ENCODE results near the gene EHD2.

The EHD2 gene

GRCh38 chr19:47752440-47753211, 39.4 kb downstream of the EHD2 start:
- no peaks in the 10 kb centered on the region for H3K9me3 ChIP-seq (ENCODE audit: low read length)
- no peaks in the 10 kb centered on the region for H3K27me3 ChIP-seq (ENCODE audit: insufficient read depth, low read length)
- no peak overlapping the region for H2AFZ ChIP-seq (ENCODE audit: low read depth, low read length)
- peaks cover 90% of the 10 kb centered on the region for H3K36me3 ChIP-seq (ENCODE audit: insufficient read depth, low read length)
- no peak overlapping the region for H3K4me3 ChIP-seq (ENCODE audit: low read length)
- H3K4me1 ChIP-seq (ENCODE audit: insufficient read depth, low read length), result no peaks in the 10 kb centered on the region

DNA sequence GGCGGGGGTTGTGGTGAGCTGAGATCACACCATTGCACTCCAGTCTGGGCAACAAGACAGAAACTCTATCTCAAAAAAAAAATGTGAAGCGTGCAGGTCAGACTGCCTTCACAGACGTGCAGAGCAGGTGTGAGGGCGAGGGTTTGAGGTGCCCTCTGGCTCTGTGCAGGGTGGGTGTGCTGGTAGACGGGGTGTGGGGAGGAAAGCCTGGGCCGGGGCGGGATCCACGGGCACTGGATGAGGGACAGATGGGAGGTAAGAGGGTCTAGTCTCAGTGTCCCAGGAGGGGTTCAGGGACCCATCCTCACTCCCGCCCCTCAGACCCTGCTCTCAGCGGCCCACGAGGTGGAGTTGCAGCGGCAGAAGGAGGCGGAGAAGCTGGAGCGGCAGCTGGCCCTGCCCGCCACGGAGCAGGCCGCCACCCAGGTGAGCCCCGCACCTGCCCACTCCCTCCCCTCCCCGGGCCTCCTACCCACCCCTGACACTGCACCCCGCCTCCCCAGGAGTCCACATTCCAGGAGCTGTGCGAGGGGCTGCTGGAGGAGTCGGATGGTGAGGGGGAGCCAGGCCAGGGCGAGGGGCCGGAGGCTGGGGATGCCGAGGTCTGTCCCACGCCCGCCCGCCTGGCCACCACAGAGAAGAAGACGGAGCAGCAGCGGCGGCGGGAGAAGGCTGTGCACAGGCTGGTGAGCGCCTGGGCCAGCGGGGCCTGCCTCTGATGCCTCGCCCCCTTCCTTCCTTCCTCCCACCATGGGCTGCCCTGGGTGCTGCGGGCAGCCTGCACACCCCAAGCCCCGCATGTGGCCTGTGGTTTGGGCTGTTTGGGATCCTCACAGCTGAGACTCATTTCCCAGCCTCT, 41.2 kb downstream of the EHD2 start:
- Histone ChIP-seq H2AFZ (ENCODE audit: low read depth, low read length) (no peak overlapping the region), H3K9me3 (ENCODE audit: low read length) (no peaks in the 10 kb centered on the region), H3K4me1 (ENCODE audit: insufficient read depth, low read length) (no peaks in the 10 kb centered on the region), H3K4me3 (ENCODE audit: low read length) (no peak overlapping the region), H3K36me3 (ENCODE audit: insufficient read depth, low read length) (peaks cover 92% of the 10 kb centered on the region), H3K27me3 (ENCODE audit: insufficient read depth, low read length) (no peaks in the 10 kb centered on the region)

DNA sequence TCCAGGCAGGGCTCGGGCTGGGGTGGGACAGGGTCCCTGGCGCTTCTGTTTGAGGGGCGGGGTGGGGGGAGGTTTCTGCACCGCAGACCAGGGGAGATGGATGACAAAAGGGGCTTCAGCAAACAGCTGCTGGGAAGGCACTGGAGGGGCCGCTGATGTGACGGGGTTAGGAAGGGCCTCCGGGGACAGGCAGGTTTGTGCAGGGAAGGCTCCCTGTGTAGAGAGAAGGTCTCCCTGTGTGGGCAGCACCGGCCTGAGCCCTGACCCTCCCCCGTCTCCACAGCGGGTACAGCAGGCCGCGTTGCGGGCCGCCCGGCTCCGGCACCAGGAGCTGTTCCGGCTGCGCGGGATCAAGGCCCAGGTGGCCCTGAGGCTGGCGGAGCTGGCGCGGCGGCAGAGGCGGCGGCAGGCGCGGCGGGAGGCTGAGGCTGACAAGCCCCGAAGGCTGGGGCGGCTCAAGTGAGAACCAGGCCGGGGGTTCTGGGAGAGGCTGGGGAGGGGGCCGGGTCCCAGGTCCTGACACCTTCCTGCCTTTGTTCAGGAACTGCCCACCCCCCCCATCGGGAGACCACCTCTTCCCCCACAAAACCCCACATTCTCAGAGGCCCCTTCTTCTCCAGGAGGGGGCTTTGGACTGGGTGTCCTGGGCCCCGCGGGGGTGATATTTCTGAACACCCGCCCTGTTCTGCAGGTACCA, 42.0 kb downstream of the EHD2 start:
- H2AFZ ChIP-seq (ENCODE audit: low read depth, low read length), result no peak overlapping the region
- peaks cover 84% of the 10 kb centered on the region for H3K36me3 ChIP-seq (ENCODE audit: insufficient read depth, low read length)
- H3K27me3 ChIP-seq (ENCODE audit: insufficient read depth, low read length), result no peaks in the 10 kb centered on the region
- no peaks in the 10 kb centered on the region for H3K4me1 ChIP-seq (ENCODE audit: insufficient read depth, low read length)
- H3K9me3 ChIP-seq (ENCODE audit: low read length), result no peaks in the 10 kb centered on the region
- no peak overlapping the region for H3K4me3 ChIP-seq (ENCODE audit: low read length)

GRCh38 chr19:47755762-47756626, 42.8 kb downstream of the EHD2 start:
- peaks cover 77% of the 10 kb centered on the region for H3K36me3 ChIP-seq (ENCODE audit: insufficient read depth, low read length)
- no peaks in the 10 kb centered on the region for H3K4me1 ChIP-seq (ENCODE audit: insufficient read depth, low read length)
- no peak overlapping the region for H3K4me3 ChIP-seq (ENCODE audit: low read length)
- no peaks in the 10 kb centered on the region for H3K27me3 ChIP-seq (ENCODE audit: insufficient read depth, low read length)
- H2AFZ ChIP-seq (ENCODE audit: low read depth, low read length), result no peak overlapping the region
- no peaks in the 10 kb centered on the region for H3K9me3 ChIP-seq (ENCODE audit: low read length)

DNA sequence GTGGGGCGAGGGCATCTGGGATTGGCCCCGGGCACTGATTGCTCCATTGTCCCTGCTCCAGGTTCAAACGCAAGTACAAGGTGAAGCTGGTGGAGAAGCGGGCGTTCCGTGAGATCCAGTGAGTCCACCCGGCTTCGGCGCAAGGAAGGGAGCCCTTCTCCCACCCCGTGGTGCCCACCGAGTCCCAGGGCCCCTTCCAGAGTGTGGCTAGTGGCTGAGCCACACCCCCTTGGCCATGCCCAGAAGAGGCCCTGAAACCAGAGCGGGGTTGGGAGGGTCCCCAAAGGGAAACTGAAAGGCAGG, 43.4 kb downstream of the EHD2 start:
- Histone ChIP-seq H3K9me3 (ENCODE audit: low read length) (no peaks in the 10 kb centered on the region), H2AFZ (ENCODE audit: low read depth, low read length) (no peak overlapping the region), H3K4me3 (ENCODE audit: low read length) (no peak overlapping the region), H3K4me1 (ENCODE audit: insufficient read depth, low read length) (no peaks in the 10 kb centered on the region), H3K36me3 (ENCODE audit: insufficient read depth, low read length) (peaks cover 71% of the 10 kb centered on the region), H3K27me3 (ENCODE audit: insufficient read depth, low read length) (no peaks in the 10 kb centered on the region)

DNA sequence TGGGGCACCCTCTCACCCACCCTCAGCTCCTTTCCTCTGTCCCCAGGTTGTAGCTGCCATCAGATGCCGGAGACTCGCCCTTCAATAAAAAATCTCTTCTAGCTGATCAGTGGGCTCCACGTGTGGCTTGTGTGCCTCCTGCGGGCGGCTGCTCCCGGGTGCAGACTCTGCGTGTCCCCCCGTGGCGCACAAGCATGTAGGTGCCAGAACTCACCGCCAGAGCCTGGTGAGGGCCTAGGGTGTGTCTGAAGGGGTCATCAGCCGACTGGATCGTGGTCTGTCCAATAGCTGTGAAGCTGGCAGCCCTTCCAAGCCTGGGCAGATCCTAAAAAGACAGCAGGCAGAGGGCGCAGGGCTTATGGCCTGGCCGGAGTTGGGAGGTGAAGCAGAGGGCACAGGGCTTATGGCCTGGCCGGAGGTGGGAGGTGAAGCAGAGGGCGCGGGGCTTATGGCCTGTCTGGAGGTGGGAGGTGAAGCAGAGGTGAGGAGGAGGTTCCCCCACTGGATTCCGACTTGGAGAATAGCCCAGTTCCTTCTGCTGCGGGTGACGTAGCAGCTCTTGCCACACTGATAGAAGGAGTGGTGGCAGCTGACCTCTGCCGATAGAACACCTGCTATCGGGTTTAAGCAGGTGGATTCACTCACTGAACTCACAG, 43.9 kb downstream of the EHD2 start:
- no peaks in the 10 kb centered on the region for H3K27me3 ChIP-seq (ENCODE audit: insufficient read depth, low read length)
- no peak overlapping the region for H2AFZ ChIP-seq (ENCODE audit: low read depth, low read length)
- H3K4me3 ChIP-seq (ENCODE audit: low read length), result no peak overlapping the region
- H3K4me1 ChIP-seq (ENCODE audit: insufficient read depth, low read length), result no peaks in the 10 kb centered on the region
- no peaks in the 10 kb centered on the region for H3K9me3 ChIP-seq (ENCODE audit: low read length)
- H3K36me3 ChIP-seq (ENCODE audit: insufficient read depth, low read length), result peaks cover 69% of the 10 kb centered on the region

DNA sequence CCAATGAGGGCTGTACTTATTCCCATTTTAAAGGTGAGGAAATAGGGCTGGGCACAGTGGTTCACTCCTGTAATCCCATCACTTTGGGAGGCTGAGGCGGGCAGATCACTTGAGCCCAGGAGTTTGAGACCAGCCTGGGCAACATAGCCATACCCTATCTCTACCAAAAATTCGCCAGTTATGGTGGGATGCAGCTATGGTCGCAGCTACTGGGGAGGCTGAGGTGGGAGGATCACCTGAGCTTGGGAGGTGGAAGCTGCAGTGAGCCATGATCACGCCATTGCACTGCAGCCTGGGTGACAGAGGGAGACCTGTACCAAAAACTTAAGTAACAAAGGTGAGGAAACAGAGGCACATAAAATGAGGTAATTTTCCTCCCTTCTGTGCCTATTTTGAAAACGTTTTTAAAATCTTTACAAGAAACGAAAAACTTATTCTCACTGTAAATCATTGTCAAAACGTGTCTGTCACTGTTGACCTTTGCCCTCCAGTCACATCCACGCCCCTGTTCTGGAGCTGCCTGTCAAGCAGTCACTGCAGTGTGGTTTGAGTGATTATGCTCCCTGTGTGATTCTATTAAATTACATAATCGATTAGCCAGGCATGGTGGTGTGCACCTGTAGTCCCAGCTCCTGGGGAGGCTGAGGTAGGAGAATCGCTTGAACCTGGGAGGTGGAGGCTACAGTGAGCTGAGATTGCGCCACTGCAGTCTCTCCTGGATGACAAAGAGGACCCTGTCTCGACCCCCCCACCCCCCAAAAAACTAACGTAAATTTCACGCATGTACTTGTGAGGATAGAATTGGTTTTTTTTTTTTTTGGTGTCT, 44.6 kb downstream of the EHD2 start:
- Histone ChIP-seq H3K4me1 (ENCODE audit: insufficient read depth, low read length) (no peaks in the 10 kb centered on the region), H2AFZ (ENCODE audit: low read depth, low read length) (no peak overlapping the region), H3K27me3 (ENCODE audit: insufficient read depth, low read length) (no peaks in the 10 kb centered on the region), H3K9me3 (ENCODE audit: low read length) (no peaks in the 10 kb centered on the region), H3K4me3 (ENCODE audit: low read length) (no peak overlapping the region), H3K36me3 (ENCODE audit: insufficient read depth, low read length) (peaks cover 61% of the 10 kb centered on the region)

DNA sequence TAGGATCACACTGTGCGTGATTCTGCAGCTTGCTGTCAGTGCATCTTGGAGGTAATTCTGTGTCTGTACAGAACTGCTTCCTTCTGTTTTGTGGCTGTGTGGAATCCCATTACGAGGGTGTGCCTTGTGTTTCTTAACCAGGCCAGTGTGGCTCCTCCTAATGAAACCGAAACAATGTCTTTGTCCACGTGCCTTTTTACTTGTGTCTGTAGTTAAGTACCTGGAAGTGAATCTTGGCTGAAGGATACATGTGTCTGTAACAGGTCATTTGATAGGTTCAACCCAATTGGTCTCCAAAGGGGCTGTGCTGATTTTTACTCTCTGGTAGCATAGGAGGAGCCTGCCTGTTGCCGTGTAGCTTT, 45.2 kb downstream of the EHD2 start:
- Histone ChIP-seq H2AFZ (ENCODE audit: low read depth, low read length) (no peak overlapping the region), H3K4me1 (ENCODE audit: insufficient read depth, low read length) (no peaks in the 10 kb centered on the region), H3K9me3 (ENCODE audit: low read length) (no peaks in the 10 kb centered on the region), H3K36me3 (ENCODE audit: insufficient read depth, low read length) (peaks cover 55% of the 10 kb centered on the region), H3K4me3 (ENCODE audit: low read length) (no peak overlapping the region), H3K27me3 (ENCODE audit: insufficient read depth, low read length) (no peaks in the 10 kb centered on the region)

DNA sequence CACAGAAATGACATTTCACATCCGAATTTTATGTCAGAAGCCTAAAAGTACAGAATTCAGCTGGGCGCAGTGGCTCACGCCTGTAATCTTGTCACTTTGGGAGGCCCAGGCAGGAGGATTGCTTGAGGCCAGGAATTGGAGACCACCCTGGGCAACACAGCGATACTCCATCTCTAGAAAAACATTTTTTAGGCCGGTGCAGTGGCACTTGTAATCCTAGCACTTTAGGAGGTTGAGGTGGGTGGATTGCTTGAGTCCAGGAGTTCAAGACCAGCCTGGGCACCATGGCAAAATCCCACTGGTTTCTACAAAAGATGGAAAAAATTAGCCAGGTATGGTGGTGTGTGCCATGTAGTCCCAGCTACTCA, 47.4 kb downstream of the EHD2 start:
- H3K4me3 ChIP-seq (ENCODE audit: low read length), result no peak overlapping the region
- H3K9me3 ChIP-seq (ENCODE audit: low read length), result no peaks in the 10 kb centered on the region
- no peaks in the 10 kb centered on the region for H3K27me3 ChIP-seq (ENCODE audit: insufficient read depth, low read length)
- no peak overlapping the region for H2AFZ ChIP-seq (ENCODE audit: low read depth, low read length)
- H3K4me1 ChIP-seq (ENCODE audit: insufficient read depth, low read length), result no peaks in the 10 kb centered on the region
- H3K36me3 ChIP-seq (ENCODE audit: insufficient read depth, low read length), result peaks cover 35% of the 10 kb centered on the region

DNA sequence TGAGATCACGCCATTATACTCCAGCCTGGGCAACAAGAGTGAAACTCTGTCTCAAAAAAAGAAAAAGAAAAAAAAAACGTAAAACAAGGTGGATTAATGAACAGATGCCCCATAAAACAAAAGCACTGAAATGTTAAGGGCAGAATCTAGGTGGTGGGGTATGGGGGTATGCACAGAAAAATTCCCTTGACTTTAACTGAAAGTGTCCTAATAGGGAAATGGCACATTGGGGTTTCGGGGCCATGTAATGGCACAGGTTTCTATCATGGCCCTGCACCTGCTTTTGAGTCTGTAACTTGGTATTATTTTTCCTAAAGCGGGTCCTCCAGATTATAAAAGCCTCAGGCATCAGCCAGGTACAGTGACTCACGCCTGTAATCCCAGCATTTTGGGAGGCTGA, 48.3 kb downstream of the EHD2 start:
- H3K36me3 ChIP-seq (ENCODE audit: insufficient read depth, low read length), result peaks cover 25% of the 10 kb centered on the region
- H3K4me3 ChIP-seq (ENCODE audit: low read length), result no peak overlapping the region
- no peak overlapping the region for H2AFZ ChIP-seq (ENCODE audit: low read depth, low read length)
- no peaks in the 10 kb centered on the region for H3K27me3 ChIP-seq (ENCODE audit: insufficient read depth, low read length)
- H3K9me3 ChIP-seq (ENCODE audit: low read length), result no peaks in the 10 kb centered on the region
- H3K4me1 ChIP-seq (ENCODE audit: insufficient read depth, low read length), result no peaks in the 10 kb centered on the region

- Histone ChIP-seq H3K27me3 (ENCODE audit: insufficient read depth, low read length) (no peaks in the 10 kb centered on the region), H3K36me3 (ENCODE audit: insufficient read depth, low read length) (peaks cover 20% of the 10 kb centered on the region), H3K9me3 (ENCODE audit: low read length) (no peaks in the 10 kb centered on the region), H3K4me3 (ENCODE audit: low read length) (no peak overlapping the region), H2AFZ (ENCODE audit: low read depth, low read length) (no peak overlapping the region), H3K4me1 (ENCODE audit: insufficient read depth, low read length) (no peaks in the 10 kb centered on the region)
Measured at GRCh38 chr19:47762151-47762550, 48.9 kb downstream of the EHD2 start.

Data from neuron (in vitro differentiated cells).